H1 (cell line): ENCODE results near the gene GCKR. TPM values are rescaled to one million over a fixed set of nuclear protein-coding genes. Genes with fewer than 3 reads are reported as not detected.

Experiments
- CTCF ChIA-PET: fragments of 300-600 bp; sonication (Branson Sonifier 250); formaldehyde crosslinking; loops from one replicate; lab custom pipeline; 2021; ENCODE audit not compliant: partially characterized antibody; lab: Charles Lee
- POLR2A ChIA-PET: fragments of 300-600 bp; sonication (Branson Sonifier 250); formaldehyde crosslinking; loops from one replicate; lab custom pipeline; 2021; ENCODE audit warnings: inconsistent platforms; ENCODE audit not compliant: partially characterized antibody; lab: Charles Lee
- DNase-seq, 2 experiments: peaks; one replicate each; pipeline versions ENCODE4 v3.0.0 to v3.0.0-alpha.2; 2010 to 2022; ENCODE audit warnings: low spot score in 2 of 2, low read depth in 1 of 2, mixed read lengths in 1 of 2
- FAIRE-seq: peaks from 2 replicates; lab custom pipeline; 2011; peaks lifted over from hg19 to GRCh38; lab: Jason Lieb, UNC
- H2AFZ ChIP-seq: 2 replicates; pipeline ENCODE4 v1.8.1; 2012; ENCODE audit warnings: low read length, inconsistent platforms
- H2AK5ac ChIP-seq: 2 replicates; pipeline ENCODE4 v1.6.1; 2013; ENCODE audit warnings: low read depth, low read length
- H2BK120ac ChIP-seq: replicated peaks from 2 replicates; pipeline ENCODE3; 2013; ENCODE audit warnings: low read depth, low read length, inconsistent platforms
- H2BK12ac ChIP-seq: 2 replicates; pipeline ENCODE4 v1.6.1; 2013; ENCODE audit warnings: low read depth, low read length
- H2BK15ac ChIP-seq: 2 replicates; pipeline ENCODE4 v1.6.1; 2013; ENCODE audit warnings: low read length
- H2BK20ac ChIP-seq: 2 replicates; pipeline ENCODE4 v1.6.1; 2013; ENCODE audit warnings: low read length
- H2BK5ac ChIP-seq: 2 replicates; pipeline ENCODE4 v1.6.1; 2013; ENCODE audit warnings: low read depth, low read length
- H3K14ac ChIP-seq: 2 replicates; pipeline ENCODE4 v1.6.1; 2013; ENCODE audit warnings: inconsistent platforms; ENCODE audit not compliant: insufficient read length
- H3K18ac ChIP-seq: 2 replicates; pipeline ENCODE4 v1.6.1; 2013; ENCODE audit warnings: low read length; ENCODE audit errors: extremely low read depth
- H3K23ac ChIP-seq: 2 replicates; pipeline ENCODE4 v1.6.1; 2013; ENCODE audit warnings: inconsistent platforms; ENCODE audit not compliant: insufficient read length
- H3K23me2 ChIP-seq: 2 replicates; pipeline ENCODE4 v1.6.1; 2013; ENCODE audit warnings: low read depth, low read length
- H3K27ac ChIP-seq: 2 replicates; pipeline ENCODE4 v1.6.1; 2011; ENCODE audit warnings: low read depth, low read length, inconsistent platforms
- H3K27me3 ChIP-seq, 4 experiments: replicated peaks in 1 of 4; 1 replicate in 1 of 4; 2 replicates in 3 of 4; pipeline versions ENCODE4 v1.6.1 to v1.8.1; 2011 to 2013; ENCODE audit warnings: low read length in 3 of 4, mild to moderate bottlenecking in 3 of 4, inconsistent platforms in 2 of 4, mixed read lengths in 2 of 4, moderate library complexity in 1 of 4; ENCODE audit not compliant: control insufficient read depth in 3 of 4, insufficient read depth in 3 of 4; ENCODE audit errors: extremely low read depth in 1 of 4
- H3K36me3 ChIP-seq, 4 experiments: 2 replicates each; pipeline versions ENCODE4 v1.6.1 to v1.8.1; 2011 to 2013; ENCODE audit warnings: mild to moderate bottlenecking in 4 of 4, low read length in 3 of 4, moderate library complexity in 2 of 4, control low read depth in 1 of 4, inconsistent platforms in 1 of 4; ENCODE audit not compliant: insufficient read depth in 4 of 4, control insufficient read depth in 2 of 4
- H3K4ac ChIP-seq: replicated peaks from 2 replicates; pipeline ENCODE3; 2013; ENCODE audit warnings: low read length, low read depth, mixed read lengths, inconsistent platforms; ENCODE audit not compliant: insufficient read length
- H3K4me1 ChIP-seq, 4 experiments: replicated peaks in 1 of 4; 1 replicate in 1 of 4; 2 replicates in 3 of 4; pipeline versions ENCODE4 v1.6.1 to v1.8.1; 2011 to 2013; ENCODE audit warnings: low read length in 3 of 4, inconsistent platforms in 2 of 4, mixed read lengths in 1 of 4; ENCODE audit not compliant: insufficient read depth in 4 of 4, control insufficient read depth in 3 of 4
- H3K4me2 ChIP-seq, 2 experiments: 2 replicates each; pipeline versions ENCODE4 v1.6.1 to v1.8.1; 2011 to 2013; ENCODE audit warnings: low read depth in 2 of 2, low read length in 2 of 2, control low read depth in 1 of 2, inconsistent platforms in 1 of 2, mild to moderate bottlenecking in 1 of 2; ENCODE audit not compliant: insufficient read depth in 1 of 2
- H3K4me3 ChIP-seq, 4 experiments: fragments of 200-600, 300-600 bp in 1 of 4; sonication (generic), shearing (Covaris generic), sonication (Bioruptor Twin) in 1 of 4; 2 replicates each; pipeline versions ENCODE4 v1.5.1 to v1.8.1; 2011 to 2016; ENCODE audit warnings: low read length in 4 of 4, low read depth in 3 of 4, control low read depth in 2 of 4, inconsistent platforms in 2 of 4, mild to moderate bottlenecking in 2 of 4, mixed read lengths in 1 of 4, moderate library complexity in 1 of 4; ENCODE audit not compliant: insufficient read depth in 2 of 4; ENCODE audit errors: extremely low read depth in 1 of 4
- H3K56ac ChIP-seq: replicated peaks from 2 replicates; pipeline ENCODE3; 2013; ENCODE audit warnings: low read depth, mild to moderate bottlenecking, mixed read lengths, low read length, inconsistent platforms; ENCODE audit not compliant: insufficient read length
- H3K79me1 ChIP-seq: 2 replicates; pipeline ENCODE4 v1.6.1; 2013; ENCODE audit warnings: low read depth, low read length, control low read depth
- H3K79me2 ChIP-seq, 2 experiments: 2 replicates each; pipeline versions ENCODE4 v1.6.1 to v1.8.1; 2012 to 2013; ENCODE audit warnings: low read length in 2 of 2, mild to moderate bottlenecking in 2 of 2, inconsistent platforms in 1 of 2; ENCODE audit not compliant: insufficient read depth in 2 of 2, control insufficient read depth in 1 of 2
- H3K9ac ChIP-seq, 4 experiments: replicated peaks in 1 of 4; 1 replicate in 1 of 4; 2 replicates in 3 of 4; pipeline versions ENCODE4 v1.6.1 to v1.8.1; 2011 to 2013; ENCODE audit warnings: low read depth in 3 of 4, low read length in 3 of 4, control low read depth in 2 of 4, mild to moderate bottlenecking in 2 of 4, moderate library complexity in 2 of 4, inconsistent platforms in 1 of 4; ENCODE audit errors: extremely low read depth in 1 of 4
- H3K9me3 ChIP-seq, 2 experiments: 2 replicates each; pipeline versions ENCODE4 v1.6.1 to v1.8.1; 2012 to 2013; ENCODE audit warnings: mild to moderate bottlenecking in 2 of 2, moderate library complexity in 2 of 2, control low read depth in 1 of 2, inconsistent platforms in 1 of 2, low read depth in 1 of 2, low read length in 1 of 2, mixed read lengths in 1 of 2; ENCODE audit not compliant: insufficient read depth in 2 of 2
- H4K20me1 ChIP-seq, 2 experiments: replicated peaks in 1 of 2; 2 replicates each; pipeline versions ENCODE3 to v1.8.1; 2011 to 2013; ENCODE audit warnings: inconsistent platforms in 2 of 2, low read length in 2 of 2, mild to moderate bottlenecking in 1 of 2; ENCODE audit not compliant: insufficient read depth in 2 of 2, control insufficient read depth in 1 of 2
- H4K5ac ChIP-seq: 2 replicates; pipeline ENCODE4 v1.6.1; 2013; ENCODE audit warnings: low read length, low read depth, mixed read lengths, inconsistent platforms; ENCODE audit not compliant: insufficient read length
- H4K8ac ChIP-seq: 2 replicates; pipeline ENCODE4 v1.8.0; 2013; ENCODE audit warnings: mild to moderate bottlenecking, moderate library complexity, low read length, inconsistent platforms; ENCODE audit not compliant: insufficient read depth; ENCODE audit errors: extremely low read depth
- H4K91ac ChIP-seq: replicated peaks from 2 replicates; pipeline ENCODE3; 2013; ENCODE audit warnings: low read length, mixed read lengths, inconsistent platforms; ENCODE audit not compliant: insufficient read length
- BCL11A ChIP-seq, 2 experiments: IDR thresholded peaks; one replicate each; pipeline ENCODE4 v1.6.1; 2011; ENCODE audit warnings: low read depth in 2 of 2, low read length in 2 of 2, mild to moderate bottlenecking in 2 of 2
- BRCA1 ChIP-seq: IDR thresholded peaks from 2 replicates; pipeline ENCODE4 v1.6.1; 2012; ENCODE audit warnings: low read depth, low read length, improper control_type of control experiment
- EP300 ChIP-seq, 2 experiments: IDR thresholded peaks; 1 replicate in 1 of 2; 2 replicates in 1 of 2; pipeline ENCODE4 v1.6.1; 2011 to 2012; ENCODE audit warnings: low read depth in 2 of 2, low read length in 2 of 2, mild to moderate bottlenecking in 2 of 2, borderline replicate concordance in 1 of 2, inconsistent platforms in 1 of 2, moderate library complexity in 1 of 2
- GTF2F1 ChIP-seq: IDR thresholded peaks from 2 replicates; pipeline ENCODE4 v1.6.1; 2012; ENCODE audit warnings: low read depth, low read length, improper control_type of control experiment, borderline replicate concordance
- POU5F1 ChIP-seq: IDR thresholded peaks from 2 replicates; pipeline ENCODE4 v1.6.1; 2011; ENCODE audit warnings: low read depth, mild to moderate bottlenecking, low read length, moderate library complexity
- SP1 ChIP-seq: IDR thresholded peaks from 2 replicates; pipeline ENCODE4 v1.6.1; 2011; ENCODE audit warnings: low read depth, low read length
- WGBS, 2 experiments: shearing (Covaris generic) in 1 of 2; methylation state at CpG; one replicate each; pipeline versions ENCODE4 v1.1.6 to v1.1.7; 2013 to 2015; ENCODE audit warnings: low lambda C conversion rate in 2 of 2, mixed read lengths in 2 of 2, inconsistent platforms in 1 of 2, low coverage in 1 of 2, missing lambda C conversion rate in 1 of 2; ENCODE audit not compliant: insufficient replicate concordance in 2 of 2, insufficient coverage in 1 of 2, insufficient read length in 1 of 2; ENCODE audit errors: extremely low coverage in 1 of 2, missing lambda C conversion rate in 1 of 2; 5-methylcytosine and 5-hydroxymethylcytosine counted together
- long read RNA-seq, 2 experiments: library from RNA in 1 of 2; library from capped mRNA in 1 of 2; stranded (forward); transcript quantifications; one replicate each; pipeline ENCODE4 v2.0.0, GENCODE V29; 2021; ENCODE audit warnings: inconsistent platforms in 1 of 2
- polyA minus RNA-seq, 3 experiments: library from RNA; depleted of rRNA, polyadenylated mRNA; stranded (reverse); fragments of >200 nt; gene quantifications; 1 replicate in 2 of 3; 2 replicates in 1 of 3; pipeline ENCODE4 v1.2.3, GENCODE V29; 2011
- polyA plus RNA-seq, 7 experiments: library from polyadenylated mRNA; depleted of rRNA in 3 of 7; stranded (reverse) in 5 of 7; unstranded in 2 of 7; fragments of >200 nt in 5 of 7; fragments of 200-250 nt in 2 of 7; gene quantifications; 1 replicate in 5 of 7; 2 replicates in 1 of 7; 4 replicates in 1 of 7; pipeline versions ENCODE4 v1.2.1 to v1.2.3, GENCODE V29; 2011 to 2013; ENCODE audit warnings: missing spikeins in 2 of 7, mixed read lengths in 2 of 7
- total RNA-seq: library from RNA; stranded (reverse); fragmentation: NEBNext Ultra II Directional; extraction: Animal tissue kit (Norgen Biotek cat#: 25700); gene quantifications from 2 replicates; pipeline ENCODE4 v1.2.1, GENCODE V29; 2021

Gene GCKR, protein sequence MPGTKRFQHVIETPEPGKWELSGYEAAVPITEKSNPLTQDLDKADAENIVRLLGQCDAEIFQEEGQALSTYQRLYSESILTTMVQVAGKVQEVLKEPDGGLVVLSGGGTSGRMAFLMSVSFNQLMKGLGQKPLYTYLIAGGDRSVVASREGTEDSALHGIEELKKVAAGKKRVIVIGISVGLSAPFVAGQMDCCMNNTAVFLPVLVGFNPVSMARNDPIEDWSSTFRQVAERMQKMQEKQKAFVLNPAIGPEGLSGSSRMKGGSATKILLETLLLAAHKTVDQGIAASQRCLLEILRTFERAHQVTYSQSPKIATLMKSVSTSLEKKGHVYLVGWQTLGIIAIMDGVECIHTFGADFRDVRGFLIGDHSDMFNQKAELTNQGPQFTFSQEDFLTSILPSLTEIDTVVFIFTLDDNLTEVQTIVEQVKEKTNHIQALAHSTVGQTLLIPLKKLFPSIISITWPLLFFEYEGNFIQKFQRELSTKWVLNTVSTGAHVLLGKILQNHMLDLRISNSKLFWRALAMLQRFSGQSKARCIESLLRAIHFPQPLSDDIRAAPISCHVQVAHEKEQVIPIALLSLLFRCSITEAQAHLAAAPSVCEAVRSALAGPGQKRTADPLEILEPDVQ
- total RNA-seq, result 0.57 and 1.2 TPM in 2 replicates
- 0.30 and 0.33 TPM in 2 replicates for polyA plus RNA-seq (2011; rRNA removed)
- polyA plus RNA-seq (2011; cell fraction: cytosol; rRNA removed), result 0.72 TPM
- 2.0 TPM for polyA plus RNA-seq (2011; cell fraction: nucleus; rRNA removed)
- 0.36 to 0.94 TPM (median 0.61 TPM) in 4 replicates for polyA plus RNA-seq (2012, experiment 1 of 2)
- polyA plus RNA-seq (2012, experiment 2 of 2), result not detected
- polyA plus RNA-seq (2013, experiment 1 of 2), result 0.16 TPM
- polyA plus RNA-seq (2013, experiment 2 of 2), result 0.42 TPM
- polyA minus RNA-seq (2011; rRNA and poly(A)+ RNA removed), result 1.1 TPM in 2 replicates
- polyA minus RNA-seq (2011; cell fraction: cytosol; rRNA and poly(A)+ RNA removed), result not detected
- 1.00 TPM for polyA minus RNA-seq (2011; cell fraction: nucleus; rRNA and poly(A)+ RNA removed)
- long read RNA-seq, experiment 1, result 0 reads
- long read RNA-seq, experiment 2, result 0 reads

DNA sequence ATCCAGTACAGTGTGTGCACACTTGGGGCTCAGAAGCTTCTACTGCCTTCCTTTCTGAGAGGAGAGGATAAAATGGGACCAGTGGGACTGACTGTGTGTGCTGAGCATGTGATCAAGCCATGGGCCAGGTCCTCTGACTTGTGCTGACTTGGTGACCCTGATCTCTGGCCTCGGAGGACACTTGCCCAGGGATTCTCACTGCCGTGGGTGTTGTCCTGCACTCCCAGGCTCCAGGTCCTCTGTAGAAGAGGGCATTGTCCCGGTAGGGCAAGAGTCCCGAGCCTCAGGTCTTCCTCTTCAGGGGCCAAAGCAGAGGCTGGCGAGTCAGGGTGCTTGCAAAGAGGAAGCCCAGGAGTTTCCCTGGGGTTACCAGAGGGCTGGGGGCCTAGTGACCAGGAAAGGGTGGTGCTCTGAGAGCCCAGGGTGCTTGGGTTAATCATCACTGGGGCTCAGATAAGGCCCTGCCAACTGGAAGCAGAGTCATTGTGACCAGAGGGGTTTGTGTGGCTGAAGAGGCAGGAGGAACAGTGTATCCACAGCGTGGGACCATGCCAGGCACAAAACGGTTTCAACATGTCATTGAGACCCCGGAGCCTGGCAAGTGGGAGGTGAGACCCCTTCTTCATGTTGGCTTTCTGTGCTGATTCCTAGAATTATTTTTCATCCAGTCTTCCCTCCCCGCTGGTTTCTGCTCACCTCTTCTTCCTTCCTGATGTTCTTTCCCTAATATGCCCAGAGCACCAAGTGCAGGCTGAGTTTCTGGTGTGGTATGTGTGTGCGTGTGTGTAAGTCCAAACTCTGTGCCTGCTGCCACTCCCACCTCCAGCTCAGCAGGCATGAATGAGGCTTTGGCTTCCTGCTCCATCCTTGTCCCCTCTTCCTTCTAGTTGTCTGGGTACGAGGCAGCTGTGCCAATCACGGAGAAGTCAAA is at the start of gene GCKR:
Gene GCKR (plus strand): TSS at position 483 of the 931 bp plus-strand sequence. CDS start 66 bp downstream, at position 549.
- no peak within 1 kb of the TSS for H2BK120ac ChIP-seq
- H3K9ac ChIP-seq, result no peak within 1 kb of the TSS
- no peaks in the 10 kb centered on the region for H3K79me1 ChIP-seq
- H2BK20ac ChIP-seq, result no peak within 1 kb of the TSS
- FAIRE-seq (no peak), DNase-seq (no peak)
- no peaks in the 10 kb centered on the region for H3K36me3 ChIP-seq
- H3K4me2 ChIP-seq, result peak within 1 kb of the TSS; percentile 61 to 100; a peak in 3 of 4 replicates
- H3K27me3 ChIP-seq, result peaks cover 0 to 9% (median 7%) of the 10 kb centered on the region in 4 experiments; a peak in 5 of 7 replicates
- H2BK15ac ChIP-seq, result no peak within 1 kb of the TSS; the same call in 1 of the 2 replicates
- ChIA-PET CTCF (no interaction called here), POLR2A (interaction anchor here (1.3 to 2.0 kb wide), 2 partner anchors 87 to 140 kb away, joined by 3 to 10 read pairs; partner anchors contain the start of genes GTF3C2 and PPM1G)
- no peak within 1 kb of the TSS for H3K56ac ChIP-seq
- H2AK5ac ChIP-seq, result no peak within 1 kb of the TSS
- no peak within 1 kb of the TSS for H3K4ac ChIP-seq
- no peak within 1 kb of the TSS for H4K5ac ChIP-seq
- H3K27ac ChIP-seq, result no peak within 1 kb of the TSS
- peak within 1 kb of the TSS; percentile 85; the same call in 1 of the 2 replicates for H2AFZ ChIP-seq
- no peaks in the 10 kb centered on the region for H4K20me1 ChIP-seq
- no peak within 1 kb of the TSS for H2BK5ac ChIP-seq
- no peak within 1 kb of the TSS; the same call in 1 of the 2 replicates for H4K8ac ChIP-seq
- peaks cover 8% of the 10 kb centered on the region for H3K23me2 ChIP-seq
- H3K18ac ChIP-seq, result no peak within 1 kb of the TSS
- peaks cover 0 to 9% (median 4%) of the 10 kb centered on the region in 4 experiments; a peak in 5 of 7 replicates for H3K4me1 ChIP-seq
- H4K91ac ChIP-seq, result no peak within 1 kb of the TSS
- no peaks in the 10 kb centered on the region for H3K79me2 ChIP-seq
- no peak within 1 kb of the TSS for H3K23ac ChIP-seq
- no peak within 1 kb of the TSS for H3K14ac ChIP-seq
- H2BK12ac ChIP-seq, result no peak within 1 kb of the TSS; the same call in 1 of the 2 replicates
- H3K4me3 ChIP-seq, result peak within 1 kb of the TSS in 2 of 4 experiments; percentile 52 to 96; a peak in 4 of 8 replicates
- H3K9me3 ChIP-seq, result no peaks in the 10 kb centered on the region; a peak in 1 of 4 replicates
- 82% methylated on average over 12 of the region's 12 CpGs; no CpG with 5 or more reads in 1 of the 2 experiments for WGBS, 2 experiments
- TF ChIP-seq BRCA1 (no peak), POU5F1 (no peak), SP1 (no peak), GTF2F1 (no peak), BCL11A (IDR thresholded peaks at IDR 0.05; ENCODE audit: low read depth in 2 of 2, low read length in 2 of 2) (no peak), EP300 (IDR thresholded peaks at IDR 0.05; ENCODE audit: borderline replicate concordance in 1 of 2, low read depth in 2 of 2, low read length in 2 of 2) (no peak)
